Peyer's patch (tissue), 4 donors: Measurements from ENCODE around the gene CHN2. TPM values are rescaled to one million over a fixed set of nuclear protein-coding genes. Genes with fewer than 3 reads are reported as not detected.

Source experiments
- DNase-seq, 3 donors: peaks; one replicate each; pipeline ENCODE4 v3.0.0-alpha.2; 2017 to 2019
- H3K27ac ChIP-seq, 4 donors: fragments of 200-600 bp; sonication (generic); one replicate each; pipeline ENCODE4 v1.5.1; 2016 to 2019
- H3K27me3 ChIP-seq, 2 donors: fragments of 200-600 bp; sonication (generic); one replicate each; pipeline ENCODE4 v1.5.1; 2019
- H3K36me3 ChIP-seq, 3 donors: fragments of 200-600 bp; sonication (generic); one replicate each; pipeline ENCODE4 v1.5.1; 2016 to 2019
- H3K4me1 ChIP-seq, 4 donors: fragments of 200-600 bp; sonication (generic); one replicate each; pipeline ENCODE4 v1.5.1; 2016 to 2019
- H3K4me3 ChIP-seq, 4 donors: fragments of 200-600 bp; sonication (generic); 1 replicate in 3 of 4; 2 replicates in 1 of 4; pipeline ENCODE4 v1.5.1; 2016 to 2019; ENCODE audit warnings: mild to moderate bottlenecking in 1 of 4
- H3K9me3 ChIP-seq, 4 donors: fragments of 200-600 bp; sonication (generic); one replicate each; pipeline ENCODE4 v1.5.1; 2016 to 2019; ENCODE audit warnings: mild to moderate bottlenecking in 1 of 4
- POLR2A ChIP-seq, 2 donors: fragments of 450-650 bp; IDR thresholded peaks; one replicate each; pipeline ENCODE4 v1.5.1; 2017; ENCODE audit warnings: antibody characterized with exemption in 2 of 2, mild to moderate bottlenecking in 2 of 2, moderate library complexity in 2 of 2
- total RNA-seq, 4 donors: library from RNA; depleted of rRNA; stranded (reverse); fragments of >200 nt; gene quantifications; one replicate each; pipeline ENCODE4 v1.1.0, GENCODE V29; 2016
- TF ChIP-seq, protein P1 (sequence below), 6 experiments: fragments of 450-650 bp in 4 of 6; fragments of 200-600 bp in 2 of 6; sonication (generic) in 1 of 6; IDR thresholded peaks; one replicate each; pipeline ENCODE4 v1.5.1; 2017 to 2019; ENCODE audit warnings: antibody characterized with exemption in 6 of 6, mild to moderate bottlenecking in 3 of 6, moderate library complexity in 1 of 6

Gene CHN2
- total RNA-seq, 4 donors from 2014 or later: 29.7 to 159 (median 120) TPM

GRCh38 chr7:29287366-29287765, 92.8 kb downstream of the CHN2 start:
- DNase-seq: no peak
- peaks cover 0 to 20% (median 0%) of the 10 kb centered on the region in 4 donors for H3K4me1 ChIP-seq
- no peak overlapping the region for H3K27ac ChIP-seq

DNA sequence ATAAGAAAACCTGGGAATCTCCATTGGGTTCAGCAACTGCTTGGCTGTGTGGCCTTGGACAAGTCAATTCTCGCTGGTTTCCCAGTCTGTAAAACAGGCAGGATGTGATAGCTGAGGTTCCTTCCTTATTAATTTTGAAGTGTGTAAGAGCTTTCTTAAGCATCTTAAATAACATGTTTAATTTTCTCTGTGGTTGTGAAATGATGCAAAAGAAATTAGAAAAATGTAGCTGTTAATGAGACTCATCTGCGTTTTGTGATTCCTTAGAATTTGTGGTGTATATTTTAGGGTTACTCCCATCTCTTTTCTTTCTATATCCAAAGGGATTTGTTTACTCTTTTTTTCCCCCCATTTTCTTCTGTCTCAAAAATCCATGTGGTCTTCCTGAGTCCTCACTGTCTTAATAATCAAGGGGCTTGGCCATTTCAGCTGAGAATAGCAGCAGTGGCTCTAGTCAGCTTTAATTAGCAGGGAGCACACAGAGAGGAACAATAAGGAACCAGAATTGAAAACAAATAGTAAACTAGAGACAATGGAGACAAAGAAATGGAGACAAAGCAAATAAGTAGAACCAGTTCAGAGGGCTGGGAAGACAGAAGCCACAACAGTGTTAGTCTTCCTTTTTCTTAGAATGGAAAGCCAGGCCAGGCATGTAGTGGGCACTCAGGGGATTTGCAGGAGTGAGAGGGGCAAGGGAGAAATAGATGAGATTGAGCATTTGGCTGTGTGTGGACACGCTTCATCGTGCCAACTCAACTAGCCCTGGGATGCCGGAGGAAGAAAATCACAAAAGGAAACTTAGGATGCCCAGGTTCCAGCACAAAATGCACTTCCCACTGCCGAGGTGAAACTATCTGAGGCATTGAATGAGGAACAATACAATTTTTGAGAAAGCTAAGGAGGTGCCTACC, 93.9 kb downstream of the CHN2 start:
- TF ChIP-seq POLR2A (IDR thresholded peaks at IDR 0.05): no peak
- TF ChIP-seq, protein P1, sequence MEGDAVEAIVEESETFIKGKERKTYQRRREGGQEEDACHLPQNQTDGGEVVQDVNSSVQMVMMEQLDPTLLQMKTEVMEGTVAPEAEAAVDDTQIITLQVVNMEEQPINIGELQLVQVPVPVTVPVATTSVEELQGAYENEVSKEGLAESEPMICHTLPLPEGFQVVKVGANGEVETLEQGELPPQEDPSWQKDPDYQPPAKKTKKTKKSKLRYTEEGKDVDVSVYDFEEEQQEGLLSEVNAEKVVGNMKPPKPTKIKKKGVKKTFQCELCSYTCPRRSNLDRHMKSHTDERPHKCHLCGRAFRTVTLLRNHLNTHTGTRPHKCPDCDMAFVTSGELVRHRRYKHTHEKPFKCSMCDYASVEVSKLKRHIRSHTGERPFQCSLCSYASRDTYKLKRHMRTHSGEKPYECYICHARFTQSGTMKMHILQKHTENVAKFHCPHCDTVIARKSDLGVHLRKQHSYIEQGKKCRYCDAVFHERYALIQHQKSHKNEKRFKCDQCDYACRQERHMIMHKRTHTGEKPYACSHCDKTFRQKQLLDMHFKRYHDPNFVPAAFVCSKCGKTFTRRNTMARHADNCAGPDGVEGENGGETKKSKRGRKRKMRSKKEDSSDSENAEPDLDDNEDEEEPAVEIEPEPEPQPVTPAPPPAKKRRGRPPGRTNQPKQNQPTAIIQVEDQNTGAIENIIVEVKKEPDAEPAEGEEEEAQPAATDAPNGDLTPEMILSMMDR (IDR thresholded peaks at IDR 0.05): no peak
- Histone ChIP-seq H3K27me3 (no peaks in the 10 kb centered on the region), H3K27ac (peak overlapping the region in 1 of 4 donors; percentile 42), H3K36me3 (no peaks in the 10 kb centered on the region), H3K4me3 (no peak overlapping the region), H3K4me1 (peaks cover 0 to 20% (median 0%) of the 10 kb centered on the region in 4 donors), H3K9me3 (no peaks in the 10 kb centered on the region)
- DNase-seq: no peak

More at GRCh38 chr7:29287366-29287765, 92.8 kb downstream of the CHN2 start:
- no peaks in the 10 kb centered on the region for H3K27me3 ChIP-seq
- no peaks in the 10 kb centered on the region for H3K36me3 ChIP-seq
- H3K9me3 ChIP-seq: no peaks in the 10 kb centered on the region
- TF ChIP-seq, protein P1 (IDR thresholded peaks at IDR 0.05): no peak
- TF ChIP-seq POLR2A (IDR thresholded peaks at IDR 0.05): no peak
- no peak overlapping the region for H3K4me3 ChIP-seq

- Histone ChIP-seq H3K9me3 (no peaks in the 10 kb centered on the region), H3K4me1 (peaks cover 0 to 20% (median 0%) of the 10 kb centered on the region in 4 donors), H3K27ac (peak overlapping the region in 1 of 4 donors; percentile 46), H3K27me3 (no peaks in the 10 kb centered on the region), H3K36me3 (no peaks in the 10 kb centered on the region), H3K4me3 (peak overlapping the region in 1 of 4 donors; percentile 13)
- peak in 1 of 3 donors; percentile 40 for DNase-seq
- TF ChIP-seq, protein P1 (IDR thresholded peaks at IDR 0.05): no peak
- no peak for TF ChIP-seq POLR2A (IDR thresholded peaks at IDR 0.05)
Observed at GRCh38 chr7:29289156-29290021, 94.8 kb downstream of the CHN2 start.

DNA sequence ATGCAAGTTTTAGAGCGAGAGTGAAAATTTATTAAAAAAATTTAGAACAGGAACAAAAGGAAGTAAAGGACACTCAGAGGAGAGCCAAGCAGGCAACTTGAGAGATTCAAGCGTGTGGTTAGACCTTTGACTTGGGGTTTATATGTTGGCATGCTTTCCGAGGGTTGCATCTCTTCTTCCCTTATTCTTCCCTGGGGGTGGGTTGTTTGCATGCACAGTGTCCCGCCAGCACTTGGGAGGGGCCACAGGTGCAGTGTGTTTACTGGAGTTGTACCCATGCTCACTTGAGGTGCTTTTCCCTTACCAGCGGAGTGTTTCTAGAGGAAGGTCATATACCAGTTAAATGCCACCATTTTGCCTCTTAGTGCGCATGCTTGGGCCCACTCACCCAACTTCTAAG, 96.3 kb downstream of the CHN2 start:
- Histone ChIP-seq H3K36me3 (no peaks in the 10 kb centered on the region), H3K27ac (no peak overlapping the region), H3K27me3 (no peaks in the 10 kb centered on the region), H3K4me1 (peaks cover 0 to 20% (median 0%) of the 10 kb centered on the region in 4 donors), H3K4me3 (no peak overlapping the region), H3K9me3 (no peaks in the 10 kb centered on the region)
- TF ChIP-seq, protein P1 (IDR thresholded peaks at IDR 0.05): no peak
- no peak for TF ChIP-seq POLR2A (IDR thresholded peaks at IDR 0.05)
- DNase-seq: no peak

DNA sequence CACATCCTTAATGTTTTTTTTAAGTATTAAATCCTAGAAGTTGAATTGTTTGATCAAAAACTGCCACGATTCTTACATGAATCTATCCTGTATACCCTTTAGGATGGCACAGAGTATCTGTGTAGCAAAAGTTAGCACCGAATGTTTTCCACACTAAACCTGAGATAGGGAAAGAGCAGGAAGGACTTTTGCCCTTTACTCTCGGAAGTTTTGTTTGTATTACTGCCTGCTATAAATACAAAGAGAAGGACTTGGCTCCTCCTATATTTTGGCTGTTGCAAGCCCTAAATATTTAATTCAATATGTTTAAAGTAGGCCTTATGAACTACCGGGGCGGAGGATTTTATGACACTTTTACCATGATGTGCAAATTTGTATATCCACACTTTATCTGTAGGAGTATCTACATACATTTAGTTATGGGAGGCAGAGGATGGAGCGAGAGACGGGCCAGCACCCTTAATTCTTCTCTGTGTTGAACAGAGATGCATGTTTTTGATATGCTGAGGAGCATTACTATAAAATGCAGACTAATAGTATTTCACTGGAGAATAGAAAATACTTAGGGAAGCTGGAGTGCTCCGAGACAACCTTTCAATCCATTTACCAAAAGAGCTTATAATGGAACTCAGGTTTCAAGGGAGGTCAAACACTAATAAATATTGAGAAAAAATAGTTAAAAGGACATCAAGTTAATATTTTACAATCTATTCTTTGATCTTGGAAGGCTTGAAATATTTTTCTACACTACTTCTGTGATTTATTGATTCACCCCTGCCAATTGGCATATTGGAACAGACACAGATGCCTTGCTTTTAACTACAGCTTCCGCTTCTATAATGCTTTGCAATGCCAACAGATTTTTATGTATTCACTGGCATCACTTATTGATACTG, 97.4 kb downstream of the CHN2 start:
- Histone ChIP-seq H3K4me1 (peaks cover 0 to 18% (median 0%) of the 10 kb centered on the region in 4 donors), H3K27ac (no peak overlapping the region)
- no peak for DNase-seq

More for the DNA sequence above, 97.4 kb downstream of the CHN2 start:
- no peak for TF ChIP-seq POLR2A (IDR thresholded peaks at IDR 0.05)
- TF ChIP-seq, protein P1 (IDR thresholded peaks at IDR 0.05): no peak
- Histone ChIP-seq H3K9me3 (no peaks in the 10 kb centered on the region), H3K27me3 (no peaks in the 10 kb centered on the region), H3K36me3 (no peaks in the 10 kb centered on the region), H3K4me3 (no peak overlapping the region)
